SJSA1 (cell line): ENCODE data around the gene GPR3. TPM values are rescaled to one million over a fixed set of nuclear protein-coding genes. Genes with fewer than 3 reads are reported as not detected.
"Not testable (repeated sequence)": the region's sequence is repeated elsewhere in the genome, so short reads cannot be mapped to it uniquely, and the experiment has no call there.

ENCODE experiments used
- DNase-seq, 2 experiments: peaks; one replicate each; pipeline ENCODE4 v3.0.0-alpha.2; 2015 to 2020; ENCODE audit warnings: low spot score in 2 of 2, low read depth in 1 of 2
- H3K27ac ChIP-seq: fragments of 250-450 bp; sonication (Bioruptor Pico); 2 replicates; pipeline ENCODE4 v1.5.1; 2020; ENCODE audit warnings: mild to moderate bottlenecking, moderate library complexity
- H3K27me3 ChIP-seq: fragments of 250-450 bp; sonication (Bioruptor Pico); replicated peaks from 2 replicates; pipeline ENCODE4 v1.5.1; 2020; ENCODE audit warnings: mild to moderate bottlenecking, moderate library complexity
- H3K36me3 ChIP-seq: fragments of 250-450 bp; sonication (Bioruptor Pico); 2 replicates; pipeline ENCODE4 v1.5.1; 2020; ENCODE audit warnings: mild to moderate bottlenecking
- H3K4me1 ChIP-seq: fragments of 250-450 bp; sonication (Bioruptor Pico); replicated peaks from 2 replicates; pipeline ENCODE4 v1.6.1; 2021; ENCODE audit warnings: mild to moderate bottlenecking
- H3K4me3 ChIP-seq: fragments of 250-450 bp; sonication (Bioruptor Pico); 2 replicates; pipeline ENCODE4 v1.5.1; 2020; ENCODE audit warnings: mild to moderate bottlenecking
- H3K9me3 ChIP-seq: fragments of 250-450 bp; sonication (Bioruptor Pico); replicated peaks from 2 replicates; pipeline ENCODE4 v1.5.1; 2020; ENCODE audit warnings: mild to moderate bottlenecking
- total RNA-seq: library from RNA; depleted of rRNA; stranded (reverse); fragments of >200 nt; shearing (Covaris generic); gene quantifications from 2 replicates; pipeline ENCODE4 v1.2.3, GENCODE V29; 2014

Gene GPR3
- total RNA-seq, 1 experiment from 2014 or later, result 1.4 TPM

GRCh38 chr1:27406362-27406680, 13.9 kb downstream of the GPR3 start:
- Histone ChIP-seq H3K27me3 (no peaks in the 10 kb centered on the region), H3K27ac (no peak overlapping the region), H3K4me1 (peaks cover 7% of the 10 kb centered on the region), H3K36me3 (peaks cover 40% of the 10 kb centered on the region), H3K4me3 (no peak overlapping the region), H3K9me3 (no peaks in the 10 kb centered on the region)
- no peak for DNase-seq

GRCh38 chr1:27406791-27407190, 14.4 kb downstream of the GPR3 start:
- H3K36me3 ChIP-seq, result peaks cover 44% of the 10 kb centered on the region
- H3K4me1 ChIP-seq, H3K27me3 ChIP-seq, H3K4me3 ChIP-seq, DNase-seq, H3K9me3 ChIP-seq, H3K27ac ChIP-seq: not testable (repeated sequence)

GRCh38 chr1:27408151-27408550, 15.7 kb downstream of the GPR3 start:
- Histone ChIP-seq H3K9me3 (no peaks in the 10 kb centered on the region), H3K4me1 (no peaks in the 10 kb centered on the region; the same call in 1 of the 2 replicates), H3K27me3 (no peaks in the 10 kb centered on the region), H3K27ac (no peak overlapping the region; the same call in 1 of the 2 replicates), H3K36me3 (peaks cover 52% of the 10 kb centered on the region), H3K4me3 (no peak overlapping the region)
- no peak for DNase-seq

GRCh38 chr1:27409669-27410068, 17.2 kb downstream of the GPR3 start:
- Histone ChIP-seq H3K27ac (no peak overlapping the region), H3K4me1 (no peaks in the 10 kb centered on the region; the same call in 1 of the 2 replicates), H3K9me3 (no peaks in the 10 kb centered on the region), H3K4me3 (no peak overlapping the region), H3K36me3 (peaks cover 68% of the 10 kb centered on the region), H3K27me3 (no peaks in the 10 kb centered on the region)
- no peak for DNase-seq

GRCh38 chr1:27410709-27411108, 18.3 kb downstream of the GPR3 start:
- no peak for DNase-seq
- Histone ChIP-seq H3K36me3 (peaks cover 78% of the 10 kb centered on the region), H3K27ac (no peak overlapping the region), H3K9me3 (no peaks in the 10 kb centered on the region), H3K4me1 (no peaks in the 10 kb centered on the region; the same call in 1 of the 2 replicates), H3K27me3 (no peaks in the 10 kb centered on the region), H3K4me3 (no peak overlapping the region)

GRCh38 chr1:27412502-27412901, 20.1 kb downstream of the GPR3 start:
- H3K4me3 ChIP-seq, result no peak overlapping the region
- H3K27me3 ChIP-seq, result no peaks in the 10 kb centered on the region
- no peaks in the 10 kb centered on the region; the same call in 1 of the 2 replicates for H3K4me1 ChIP-seq
- peaks cover 93% of the 10 kb centered on the region for H3K36me3 ChIP-seq
- DNase-seq, result no peak
- H3K9me3 ChIP-seq, result no peaks in the 10 kb centered on the region
- H3K27ac ChIP-seq, result no peak overlapping the region

- no peaks in the 10 kb centered on the region for H3K27me3 ChIP-seq
- no peaks in the 10 kb centered on the region for H3K9me3 ChIP-seq
- peaks cover 93% of the 10 kb centered on the region for H3K36me3 ChIP-seq
- H3K4me1 ChIP-seq, result peaks cover 4% of the 10 kb centered on the region
- H3K4me3 ChIP-seq, result no peak overlapping the region
- H3K27ac ChIP-seq, result no peak overlapping the region
- DNase-seq, result no peak
Observed at GRCh38 chr1:27413004-27413403, 20.6 kb downstream of the GPR3 start.

GRCh38 chr1:27414091-27414490, 21.7 kb downstream of the GPR3 start:
- Histone ChIP-seq H3K9me3 (no peaks in the 10 kb centered on the region), H3K27me3 (no peaks in the 10 kb centered on the region), H3K4me1 (peaks cover 15% of the 10 kb centered on the region), H3K27ac (no peak overlapping the region), H3K36me3 (peaks cover 89% of the 10 kb centered on the region), H3K4me3 (no peak overlapping the region)
- DNase-seq, result no peak

GRCh38 chr1:27416387-27417111, 24.1 kb downstream of the GPR3 start:
- H3K36me3 ChIP-seq, result peaks cover 82% of the 10 kb centered on the region
- no peaks in the 10 kb centered on the region for H3K27me3 ChIP-seq
- H3K27ac ChIP-seq, result no peak overlapping the region
- H3K4me3 ChIP-seq, result no peak overlapping the region
- peak in 1 of 2 experiments; percentile 41 for DNase-seq
- no peaks in the 10 kb centered on the region for H3K9me3 ChIP-seq
- peaks cover 20% of the 10 kb centered on the region for H3K4me1 ChIP-seq

- H3K4me3 ChIP-seq, result no peak overlapping the region
- H3K27me3 ChIP-seq, result no peaks in the 10 kb centered on the region
- H3K4me1 ChIP-seq, result peaks cover 20% of the 10 kb centered on the region
- H3K36me3 ChIP-seq, result peaks cover 70% of the 10 kb centered on the region
- H3K9me3 ChIP-seq, result no peaks in the 10 kb centered on the region
- DNase-seq, result no peak
- peak overlapping the region; percentile 66 for H3K27ac ChIP-seq
Observed at GRCh38 chr1:27417713-27418112, 25.3 kb downstream of the GPR3 start.

- H3K4me3 ChIP-seq, result no peak overlapping the region
- H3K9me3 ChIP-seq, result no peaks in the 10 kb centered on the region
- H3K36me3 ChIP-seq, result peaks cover 62% of the 10 kb centered on the region
- peaks cover 20% of the 10 kb centered on the region for H3K4me1 ChIP-seq
- no peaks in the 10 kb centered on the region for H3K27me3 ChIP-seq
- peak; percentile 86 to 87 for DNase-seq
- peak overlapping the region; percentile 66 for H3K27ac ChIP-seq
Observed at GRCh38 chr1:27418326-27419185, 26.1 kb downstream of the GPR3 start.

- no peaks in the 10 kb centered on the region for H3K9me3 ChIP-seq
- no peak for DNase-seq
Observed at GRCh38 chr1:27423709-27424108, 31.3 kb downstream of the GPR3 start.

GRCh38 chr1:27427329-27427728, 34.9 kb downstream of the GPR3 start:
- H3K27me3 ChIP-seq, result no peaks in the 10 kb centered on the region
- no peaks in the 10 kb centered on the region for H3K9me3 ChIP-seq
- no peak for DNase-seq
- H3K27ac ChIP-seq, result no peak overlapping the region
- no peaks in the 10 kb centered on the region; the same call in 1 of the 2 replicates for H3K4me1 ChIP-seq
- no peak overlapping the region for H3K4me3 ChIP-seq
- H3K36me3 ChIP-seq, result peaks cover 43% of the 10 kb centered on the region

More at GRCh38 chr1:27423709-27424108, 31.3 kb downstream of the GPR3 start:
- Histone ChIP-seq H3K4me3 (no peak overlapping the region), H3K4me1 (peaks cover 9% of the 10 kb centered on the region), H3K27me3 (no peaks in the 10 kb centered on the region), H3K27ac (no peak overlapping the region), H3K36me3 (peaks cover 51% of the 10 kb centered on the region)

- H3K4me3 ChIP-seq, result no peak overlapping the region
- DNase-seq, result no peak
- peaks cover 43% of the 10 kb centered on the region for H3K36me3 ChIP-seq
- H3K4me1 ChIP-seq, result no peaks in the 10 kb centered on the region; the same call in 1 of the 2 replicates
- no peaks in the 10 kb centered on the region for H3K27me3 ChIP-seq
- H3K9me3 ChIP-seq, result no peaks in the 10 kb centered on the region
- no peak overlapping the region for H3K27ac ChIP-seq
Observed at GRCh38 chr1:27427816-27428315, 35.4 kb downstream of the GPR3 start.
